Activated T-cell treated with anti-CD3 and anti-CD28 coated beads, Interleukin-2, amount 50 U/mL, for 48 hours (primary cell): ENCODE results near the gene UPF2.
"Not testable (repeated sequence)": the region's sequence is repeated elsewhere in the genome, so short reads cannot be mapped to it uniquely, and the experiment has no call there.

Experiments
- DNase-seq, 2 experiments: peaks; one replicate each; pipeline ENCODE4 v3.0.0-alpha.2; 2020

Gene UPF2

DNA sequence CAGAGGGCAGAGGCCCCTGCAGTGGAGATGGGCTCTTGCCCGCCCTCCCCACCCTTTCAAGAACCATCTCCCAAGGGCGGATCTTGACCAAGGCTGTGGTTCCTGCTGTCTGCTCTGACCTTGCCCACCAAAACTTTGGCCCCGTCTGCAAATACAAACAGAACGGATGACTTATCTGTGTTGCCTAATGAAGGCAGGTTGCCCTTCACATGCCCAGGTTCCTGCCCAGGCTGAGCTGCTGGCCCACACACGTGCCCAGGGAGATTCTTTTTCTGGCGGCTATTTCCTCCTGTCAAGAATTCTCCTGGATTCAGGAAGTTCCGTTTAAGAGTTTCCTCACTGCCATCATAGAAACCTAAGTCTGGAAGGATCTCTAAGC, 141.2 kb downstream of the UPF2 start:
- no peak for DNase-seq

GRCh38 chr10:11901036-11901301, 141.6 kb downstream of the UPF2 start:
- no peak for DNase-seq

- DNase-seq = no peak
These were observed 143.3 kb downstream of the UPF2 start for GRCh38 chr10:11899067-11899876.

- no peak for DNase-seq
These were observed 144.1 kb downstream of the UPF2 start for GRCh38 chr10:11898372-11899066.

DNA sequence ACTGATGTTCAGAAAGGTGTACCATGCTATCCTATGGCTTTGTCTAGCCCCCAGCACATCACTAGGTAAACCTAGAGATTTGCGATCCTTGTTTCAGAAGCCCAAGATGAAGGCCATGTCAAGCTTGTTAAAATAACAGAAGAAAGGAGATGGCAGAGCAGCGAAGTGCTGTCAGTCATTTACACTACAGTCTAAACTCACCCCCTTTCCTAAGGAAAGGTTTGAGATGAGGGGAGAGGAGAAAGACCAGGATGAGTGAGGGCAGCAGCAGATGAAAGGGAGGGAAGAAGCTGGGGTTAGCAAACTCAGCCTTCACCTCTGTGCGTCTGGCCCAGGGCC, 144.6 kb downstream of the UPF2 start:
- DNase-seq = no peak

DNA sequence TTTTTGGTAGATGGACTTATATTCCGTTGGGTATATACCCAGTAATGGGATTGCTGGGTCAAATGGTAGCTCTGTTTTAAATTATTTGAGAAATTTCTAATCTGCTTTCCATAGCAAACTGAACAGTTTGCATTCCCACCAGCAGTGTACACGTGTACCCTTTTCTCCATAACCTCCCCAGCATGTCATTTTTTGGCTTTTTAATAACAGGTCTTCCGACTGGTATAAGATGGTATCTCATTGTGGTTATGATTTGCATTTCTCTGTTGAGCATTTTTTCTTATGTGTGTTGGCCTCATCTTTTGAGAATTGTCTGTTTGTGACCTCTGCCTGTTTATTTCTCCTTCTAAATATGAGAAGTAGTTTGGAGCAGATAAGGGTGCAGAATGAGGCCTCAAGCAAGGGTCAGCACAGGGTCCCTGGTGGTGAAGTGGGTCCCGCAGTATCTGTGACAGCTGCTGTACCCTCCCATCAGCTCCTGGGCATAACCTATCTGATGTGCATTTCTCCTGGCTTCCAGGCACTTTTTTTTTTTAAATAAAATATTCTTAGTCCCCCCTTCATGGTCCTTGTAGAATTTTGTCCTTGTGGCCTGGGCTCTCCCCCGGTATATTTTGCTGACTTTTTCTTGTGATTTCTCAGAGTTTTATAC, 145.9 kb downstream of the UPF2 start:
- DNase-seq = no peak

DNA sequence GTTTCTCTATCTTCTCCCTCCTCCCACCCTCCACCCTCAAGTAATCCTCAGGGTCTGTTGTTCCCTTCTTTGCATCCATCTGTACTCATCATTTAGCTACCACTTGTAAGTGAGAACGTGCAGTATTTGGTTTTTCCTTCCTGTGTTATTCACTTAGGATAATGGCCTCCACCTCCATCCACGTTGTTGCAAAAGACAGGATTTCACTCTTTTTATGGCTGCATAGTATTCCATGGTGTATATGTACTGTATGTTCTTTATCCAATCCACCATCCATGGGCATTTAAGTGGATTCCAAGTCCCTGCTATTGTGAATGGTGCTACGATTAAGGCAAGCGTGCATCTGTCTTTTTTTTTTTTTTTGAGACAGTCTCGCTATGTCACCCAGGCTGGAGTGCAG, 147.0 kb downstream of the UPF2 start:
- no peak for DNase-seq

- no peak for DNase-seq
These were observed 147.5 kb downstream of the UPF2 start for GRCh38 chr10:11895108-11895466.

DNA sequence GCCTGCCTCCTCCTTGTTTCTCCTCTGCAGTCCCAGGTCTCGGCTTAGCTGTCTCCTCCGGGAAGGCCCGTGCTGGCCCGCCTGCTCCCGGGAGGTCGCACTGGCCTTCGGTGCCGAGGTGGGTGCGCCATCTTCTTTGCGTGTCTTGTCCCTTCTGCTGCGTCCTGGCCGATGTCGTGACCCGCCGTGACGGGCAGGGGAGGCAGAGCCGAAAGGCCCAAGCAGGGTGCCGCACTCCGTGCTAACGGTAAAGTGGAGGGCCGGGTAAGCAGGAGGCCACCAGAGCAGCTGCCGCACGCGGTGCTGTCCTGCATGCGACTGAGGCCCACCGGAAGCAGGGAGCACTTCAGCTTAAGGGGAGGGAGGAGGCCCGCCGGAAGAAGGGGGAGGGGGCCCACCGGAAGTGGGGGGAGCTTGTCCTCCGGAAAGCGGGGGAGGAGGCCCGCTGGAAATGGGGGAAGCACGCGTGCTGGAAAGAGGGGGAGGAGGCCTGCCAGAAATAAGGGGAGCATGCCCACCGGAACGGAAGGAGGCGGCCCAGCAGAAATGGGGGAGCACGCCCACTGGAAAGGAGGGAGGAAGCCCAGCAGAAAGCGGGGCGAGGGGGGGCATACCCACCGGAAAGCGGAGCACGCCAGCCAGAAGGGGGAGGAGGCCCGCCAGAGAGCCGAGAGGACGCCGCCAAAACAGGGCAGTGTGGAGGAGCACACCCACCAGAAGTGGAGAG, 148.1 kb downstream of the UPF2 start:
- no peak for DNase-seq

DNA sequence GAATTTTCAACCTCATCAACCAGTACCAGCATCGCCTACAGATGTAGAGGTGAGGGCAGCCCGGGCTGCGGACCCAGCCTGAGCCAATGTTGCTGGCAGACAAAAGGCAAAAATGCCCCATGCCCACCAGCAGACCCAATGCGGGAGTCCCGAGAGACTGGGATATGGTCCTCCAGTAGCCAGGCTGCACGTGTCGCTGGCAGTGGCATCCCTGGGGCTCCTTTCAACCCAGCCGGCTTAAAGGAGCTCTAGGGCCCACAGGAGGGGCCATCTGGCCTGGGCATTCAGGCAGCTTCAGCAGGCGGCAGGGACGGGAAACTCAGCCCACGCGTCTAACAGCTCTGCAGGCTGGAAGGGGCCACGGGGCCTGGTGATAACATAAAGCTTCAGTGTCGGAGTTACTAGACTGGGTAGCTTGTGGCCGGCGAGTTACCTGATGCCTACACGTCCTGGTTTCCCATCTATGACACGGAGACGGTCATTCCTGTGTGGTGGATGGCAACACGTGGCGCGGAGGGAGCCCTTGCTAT, 148.8 kb downstream of the UPF2 start:
- DNase-seq = no peak

DNA sequence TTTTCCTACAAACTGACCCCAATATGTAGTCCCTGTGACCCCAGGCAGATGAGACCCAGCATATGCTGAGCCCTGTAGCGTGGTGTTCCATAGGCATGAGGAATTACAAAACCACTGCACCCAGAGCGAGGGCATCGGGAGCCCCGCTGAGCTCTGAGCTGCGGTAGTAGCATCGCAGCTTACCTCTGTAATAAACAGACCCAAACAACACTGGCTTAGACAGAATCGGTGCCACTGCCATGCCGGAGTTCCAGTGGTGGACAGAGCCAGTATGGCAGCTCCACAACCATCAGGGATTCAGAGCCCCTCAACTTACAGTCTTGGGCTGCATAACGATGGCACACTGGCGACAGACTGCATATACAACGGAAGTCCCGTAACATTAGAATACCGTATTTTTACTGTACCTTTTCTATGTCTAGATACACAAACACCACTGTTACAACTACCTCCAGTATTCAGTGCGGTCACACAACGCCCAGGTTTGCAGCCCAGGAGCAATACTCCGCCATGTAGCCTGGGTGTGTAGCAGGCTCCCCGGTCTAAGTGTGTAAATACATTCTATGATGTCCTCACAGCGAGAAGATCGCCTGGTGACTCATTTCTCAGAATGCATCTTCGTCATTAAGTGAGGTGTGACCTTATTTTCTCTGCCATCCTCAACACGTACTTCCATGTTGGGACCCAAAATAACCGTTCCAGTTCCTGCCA, 150.7 kb downstream of the UPF2 start:
- DNase-seq = no peak

DNA sequence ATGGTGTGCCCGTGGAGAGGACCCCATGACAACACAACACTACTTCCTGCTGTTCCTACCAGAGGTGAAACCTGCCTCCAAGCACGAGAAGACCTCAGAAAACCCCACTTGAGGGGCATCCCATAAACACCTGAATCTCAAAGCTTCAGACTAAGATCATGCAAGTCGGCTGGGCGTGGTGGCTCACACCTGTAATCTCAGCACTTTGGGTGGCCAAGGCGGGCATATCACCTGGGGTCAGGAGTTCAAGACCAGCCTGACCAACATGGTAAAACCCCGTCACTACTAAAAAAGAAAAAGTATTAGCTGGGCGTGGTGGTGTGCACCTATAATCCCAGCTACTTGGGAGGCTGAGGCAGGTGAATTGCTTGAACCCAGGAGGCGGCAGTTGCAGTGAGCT, 153.3 kb downstream of the UPF2 start:
- not testable (repeated sequence) for DNase-seq

DNA sequence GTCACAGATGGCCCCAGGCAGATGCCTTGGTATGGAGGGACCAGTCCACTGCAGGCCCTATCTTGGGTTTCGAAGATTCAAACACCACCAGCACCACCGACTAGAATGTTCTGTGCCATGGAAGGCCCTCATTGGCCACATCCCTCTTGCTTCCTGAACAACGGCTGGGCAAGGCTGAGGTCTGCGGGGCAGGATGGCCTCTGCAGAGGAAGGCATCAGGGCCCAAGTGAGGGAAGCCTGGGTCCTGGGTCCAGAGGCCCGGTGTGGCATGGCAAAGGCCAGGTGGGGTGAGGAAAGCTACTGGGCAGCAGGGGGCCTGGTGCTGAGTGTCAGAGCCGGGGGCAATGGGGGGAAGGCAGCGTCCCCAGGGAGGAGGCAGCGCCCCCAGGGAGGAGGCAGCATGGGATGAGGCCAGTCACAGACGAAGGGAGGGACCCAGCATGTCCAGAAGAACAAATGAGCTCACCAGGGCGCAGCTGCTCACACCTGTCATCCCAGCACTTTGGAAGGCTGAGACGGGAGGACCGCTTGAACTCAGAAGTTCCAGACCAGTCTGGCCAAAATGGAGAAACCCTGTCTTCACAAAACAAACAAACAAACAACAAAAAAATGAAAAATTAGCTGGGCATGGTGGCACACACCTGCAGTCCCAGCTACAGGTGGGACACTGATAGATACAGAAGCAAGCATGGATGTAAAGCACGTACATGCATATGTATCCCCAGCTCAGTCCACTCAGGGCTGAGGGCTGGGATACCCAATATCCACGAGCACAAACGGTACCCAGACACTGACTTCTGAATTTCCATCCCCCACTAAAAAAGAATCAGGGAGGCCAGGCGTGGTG, 155.0 kb downstream of the UPF2 start:
- DNase-seq = no peak

DNA sequence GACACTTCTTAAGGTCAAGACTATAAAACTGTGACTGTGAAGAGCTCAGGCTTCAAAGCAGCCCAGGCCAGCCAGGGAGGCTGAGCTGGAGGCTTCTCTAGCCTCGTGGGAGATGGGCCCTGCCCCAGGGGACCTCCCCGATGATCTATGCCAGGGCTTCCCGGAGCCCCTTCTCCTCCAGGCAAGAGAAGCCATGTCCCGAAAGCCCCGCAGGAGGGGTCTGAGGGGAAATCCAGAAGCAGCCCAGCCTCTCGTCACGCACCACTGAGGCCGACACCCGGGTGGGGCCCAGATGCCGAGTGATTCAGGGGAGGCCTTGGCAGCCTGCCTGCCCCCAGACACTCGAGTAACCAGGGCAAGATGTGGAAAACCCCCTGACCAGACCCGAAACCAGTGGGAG, 155.8 kb downstream of the UPF2 start:
- DNase-seq = no peak

DNA sequence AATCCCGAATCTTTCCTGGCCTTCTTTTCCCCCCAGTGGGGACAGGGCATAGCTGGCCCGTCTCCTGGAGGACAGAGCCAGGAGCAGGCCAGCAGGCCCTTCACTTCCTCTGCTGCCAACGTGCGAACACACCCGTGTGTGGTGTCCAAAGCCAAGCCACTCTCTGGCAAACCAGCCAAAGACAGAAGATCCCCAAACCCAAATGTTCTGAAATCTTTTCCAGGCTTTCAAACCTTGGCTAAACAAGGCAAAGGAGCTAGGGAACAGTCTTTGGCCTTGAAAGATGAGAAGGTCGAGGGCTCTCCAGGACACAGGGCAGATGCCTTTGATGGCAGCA, 156.5 kb downstream of the UPF2 start:
- no peak for DNase-seq

GRCh38 chr10:11885437-11886137, 157.0 kb downstream of the UPF2 start:
- DNase-seq = no peak

DNA sequence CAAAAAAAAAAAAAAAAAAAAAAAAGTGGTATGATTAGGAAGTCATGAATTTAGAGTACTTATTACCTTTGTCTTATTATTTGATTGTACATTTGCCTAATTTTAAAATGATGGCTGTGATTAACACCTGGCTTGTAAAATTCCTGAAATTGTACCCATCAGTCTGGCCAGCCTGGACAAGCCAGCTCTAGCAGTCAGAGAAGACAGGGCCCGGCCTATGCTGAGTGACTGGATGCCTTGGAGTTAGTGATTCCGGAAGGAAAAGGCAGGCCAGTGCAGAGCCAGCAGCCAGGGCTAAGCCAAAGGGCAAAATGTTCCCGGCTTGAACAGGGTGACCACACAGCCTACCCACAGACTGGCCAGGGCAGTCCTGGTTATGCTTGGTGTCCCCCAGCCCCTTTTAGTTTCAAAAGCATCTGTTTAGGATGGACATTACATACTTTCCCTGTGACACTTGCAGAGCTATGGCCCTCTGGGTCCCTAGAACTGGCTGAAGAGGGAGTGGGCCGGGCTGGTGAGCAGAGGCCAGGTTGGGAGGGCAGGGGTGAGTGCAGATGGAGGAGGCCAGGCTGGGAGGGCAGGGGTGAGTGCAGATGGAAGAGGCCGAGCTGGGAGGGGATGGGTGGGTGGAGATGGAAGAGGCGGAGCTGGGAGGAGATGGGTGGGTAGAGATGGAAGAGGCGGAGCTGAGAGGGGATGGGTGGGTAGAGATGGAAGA, 157.7 kb downstream of the UPF2 start:
- DNase-seq = no peak

DNA sequence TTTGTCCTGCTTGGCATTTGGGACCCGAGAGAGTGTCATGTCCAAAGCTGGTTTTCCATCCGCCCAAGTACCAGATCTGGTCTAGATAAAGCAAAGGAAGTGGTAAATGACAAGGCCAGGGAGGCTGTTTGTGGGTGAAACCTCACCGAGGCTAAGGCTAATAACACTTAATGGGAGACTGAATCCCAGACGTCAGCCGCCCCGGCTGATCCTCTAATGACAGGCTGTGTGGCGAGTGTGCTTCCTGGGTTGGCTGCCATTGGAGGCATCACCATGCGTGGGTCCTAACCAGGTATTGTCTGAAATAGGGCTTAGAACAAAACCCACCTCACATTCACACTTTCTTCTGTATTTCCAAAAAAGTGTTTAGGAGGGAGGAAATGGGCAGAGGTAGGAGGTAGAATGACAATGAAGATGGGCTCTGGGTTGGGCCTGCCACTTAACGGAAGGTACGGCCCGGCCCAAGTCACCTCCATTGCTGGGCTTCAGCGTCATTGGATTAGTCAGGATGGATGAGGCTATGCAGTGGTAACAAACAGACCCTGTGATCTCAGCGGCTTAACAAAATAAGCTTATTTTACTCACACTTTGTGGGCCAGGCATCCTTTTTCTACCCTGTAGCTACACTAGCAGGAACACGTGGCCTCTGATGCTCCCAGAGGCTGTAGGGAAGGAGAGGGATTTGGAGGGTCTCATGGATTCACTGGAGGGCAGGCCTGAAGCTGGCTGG, 159.8 kb downstream of the UPF2 start:
- DNase-seq = no peak

- DNase-seq = no peak
These were observed 160.9 kb downstream of the UPF2 start for GRCh38 chr10:11881477-11882417.
